HCT116 (cell line): ENCODE data around the gene SLC16A7. TPM values are rescaled to one million over a fixed set of nuclear protein-coding genes. Genes with fewer than 3 reads are reported as not detected.

Experiments used
- ATAC-seq: fragments of 200-7000 bp; cut with Tn5 transposase; 2 replicates; pipeline ENCODE4 v1.9.1; 2020; ENCODE audit warnings: mild to moderate bottlenecking, moderate library complexity
- BruUV-seq: library from RNA; stranded (reverse); fragments of 400-500 nt; replicated peaks from 2 replicates; lab custom pipeline; 2021; lab: Mats Ljungman, UMichigan
- CTCF ChIA-PET: fragments of 300-600 bp; sonication (Branson Sonifier 250); formaldehyde crosslinking; loops from one replicate; lab custom pipeline; 2021; ENCODE audit warnings: antibody characterized with exemption; lab: Charles Lee
- POLR2A ChIA-PET: fragments of 300-600, 350-600 bp; sonication (Branson Sonifier 250); formaldehyde crosslinking; loops from one replicate; lab custom pipeline; 2021; ENCODE audit warnings: antibody characterized with exemption; lab: Charles Lee
- RAD21 ChIA-PET, 2 experiments: fragments of 300-600 bp; sonication (Branson Sonifier 250); formaldehyde crosslinking; loops; one replicate each; lab custom pipeline; 2023; ENCODE audit warnings: low total read pairs in 2 of 2; ENCODE audit not compliant: uncharacterized antibody in 2 of 2, unreplicated experiment in 2 of 2, low non-redundant PET in 1 of 2; lab: Charles Lee
- DNase-seq: peaks from one replicate; pipeline ENCODE4 v3.0.0-alpha.2; 2010; ENCODE audit warnings: low read depth, low spot score
- H2AFZ ChIP-seq: fragments of 200-600 bp; shearing (Covaris generic), sonication (generic); 2 replicates; pipeline ENCODE4 v1.6.1; 2017; ENCODE audit warnings: low read depth, mixed run types, mixed read lengths, antibody characterized with exemption, low read length; ENCODE audit not compliant: poor library complexity, severe bottlenecking
- H3K27ac ChIP-seq: 2 replicates; pipeline ENCODE4 v1.5.1; 2012; ENCODE audit warnings: low read depth, low read length
- H3K27me3 ChIP-seq: fragments of 200-600 bp; sonication (generic); 2 replicates; pipeline ENCODE4 v1.6.1; 2016; ENCODE audit warnings: mixed run types, low read length, mixed read lengths; ENCODE audit not compliant: insufficient read depth
- H3K36me3 ChIP-seq, 2 experiments: fragments of 200-500 bp in 1 of 2; fragments of 200-600 bp in 1 of 2; sonication (Bioruptor generic) in 1 of 2; sonication (generic) in 1 of 2; 2 replicates each; pipeline versions ENCODE4 v1.5.1 to v1.6.1; 2014 to 2016; ENCODE audit warnings: low read length in 2 of 2, inconsistent platforms in 1 of 2, mixed read lengths in 1 of 2, mixed run types in 1 of 2; ENCODE audit not compliant: insufficient read depth in 2 of 2, control insufficient read depth in 1 of 2
- H3K4me1 ChIP-seq, 2 experiments: fragments of 200-600 bp in 1 of 2; sonication (generic) in 1 of 2; 2 replicates each; pipeline versions ENCODE4 v1.5.1 to v1.6.1; 2012 to 2017; ENCODE audit warnings: low read length in 2 of 2, inconsistent platforms in 1 of 2, mild to moderate bottlenecking in 1 of 2, mixed read lengths in 1 of 2, mixed run types in 1 of 2, moderate library complexity in 1 of 2; ENCODE audit not compliant: insufficient read depth in 2 of 2, control insufficient read depth in 1 of 2
- H3K4me2 ChIP-seq: fragments of 200-600 bp; sonication (generic); 2 replicates; pipeline ENCODE4 v1.6.1; 2017; ENCODE audit warnings: mixed run types, low read length, mixed read lengths
- H3K4me3 ChIP-seq, 2 experiments: fragments of 200-600 bp in 1 of 2; sonication (generic) in 1 of 2; replicated peaks in 1 of 2; 2 replicates each; pipeline ENCODE4 v1.5.1; 2011 to 2016; ENCODE audit warnings: low read length in 2 of 2, control low read depth in 1 of 2, low read depth in 1 of 2, mild to moderate bottlenecking in 1 of 2, mixed read lengths in 1 of 2, mixed run types in 1 of 2
- H3K79me2 ChIP-seq: fragments of 200-600 bp; sonication (generic); 2 replicates; pipeline ENCODE4 v1.6.1; 2017; ENCODE audit warnings: mild to moderate bottlenecking, mixed run types, low read length, moderate library complexity, mixed read lengths; ENCODE audit not compliant: insufficient read depth
- H3K9ac ChIP-seq: fragments of 200-600 bp; sonication (generic); 2 replicates; pipeline ENCODE4 v1.6.1; 2016; ENCODE audit warnings: low read length, mixed read lengths
- H3K9me2 ChIP-seq: fragments of 200-600 bp; sonication (generic), shearing (Covaris generic); 2 replicates; pipeline ENCODE4 v1.6.1; 2017; ENCODE audit warnings: mixed run types, mild to moderate bottlenecking, moderate library complexity; ENCODE audit not compliant: insufficient read depth
- H3K9me3 ChIP-seq, 2 experiments: fragments of 200-500 bp in 1 of 2; fragments of 200-600 bp in 1 of 2; sonication (Bioruptor generic) in 1 of 2; sonication (generic) in 1 of 2; 2 replicates each; pipeline ENCODE4 v1.6.1; 2014 to 2017; ENCODE audit warnings: low read length in 2 of 2, mixed read lengths in 2 of 2, inconsistent platforms in 1 of 2, low read depth in 1 of 2, mild to moderate bottlenecking in 1 of 2, mixed run types in 1 of 2, moderate library complexity in 1 of 2; ENCODE audit not compliant: control insufficient read depth in 1 of 2, insufficient read depth in 1 of 2
- H4K20me1 ChIP-seq: fragments of 200-600 bp; sonication (generic), shearing (Covaris generic); 2 replicates; pipeline ENCODE4 v1.6.1; 2017; ENCODE audit warnings: mixed run types, mild to moderate bottlenecking, moderate library complexity; ENCODE audit not compliant: insufficient read depth
- CEBPB ChIP-seq: IDR thresholded peaks from 2 replicates; pipeline ENCODE4 v1.6.1; 2012; ENCODE audit warnings: low read depth
- EGR1 ChIP-seq: IDR thresholded peaks from 2 replicates; pipeline ENCODE4 v1.6.1; 2012; ENCODE audit warnings: low read depth
- FOSL1 ChIP-seq: IDR thresholded peaks from 2 replicates; pipeline ENCODE4 v1.6.1; 2012; ENCODE audit warnings: low read depth
- JUND ChIP-seq: IDR thresholded peaks from 2 replicates; pipeline ENCODE4 v1.6.1; 2012
- POLR2A ChIP-seq: IDR thresholded peaks from 2 replicates; pipeline ENCODE4 v1.7.0; 2011; ENCODE audit warnings: borderline replicate concordance; ENCODE audit not compliant: insufficient read depth, insufficient read length; ENCODE audit errors: extremely low read depth
- POLR2AphosphoS5 ChIP-seq: IDR thresholded peaks from 2 replicates; pipeline ENCODE4 v1.6.1; 2011; ENCODE audit warnings: mild to moderate bottlenecking, low read depth, low read length, moderate library complexity
- SP1 ChIP-seq: IDR thresholded peaks from 2 replicates; pipeline ENCODE4 v1.6.1; 2012; ENCODE audit warnings: low read depth
- SRF ChIP-seq: IDR thresholded peaks from 2 replicates; pipeline ENCODE4 v1.6.1; 2012; ENCODE audit warnings: low read depth
- YY1 ChIP-seq: IDR thresholded peaks from 2 replicates; pipeline ENCODE4 v1.6.1; 2011; ENCODE audit warnings: low read length, low read depth, moderate library complexity, mild to moderate bottlenecking; ENCODE audit not compliant: insufficient replicate concordance; ENCODE audit errors: extremely low read depth
- ZNF274 ChIP-seq: fragments of 200-500 bp; sonication (Bioruptor generic); IDR thresholded peaks from 2 replicates; pipeline ENCODE4 v1.6.1; 2014; ENCODE audit warnings: mild to moderate bottlenecking, low read depth, low read length, inconsistent platforms
- intact Hi-C: fragments of 100-400 bp; cut with micrococcal nuclease; formaldehyde crosslinking; loops from 2 replicates; pipeline ENCODE4 v1.10.0; 2022
- total RNA-seq: library from RNA; stranded (reverse); gene quantifications from one replicate; pipeline ENCODE4 v1.2.1, GENCODE V29; 2021; ENCODE audit not compliant: unreplicated experiment
- TF ChIP-seq, protein P1 (sequence below): IDR thresholded peaks from 2 replicates; pipeline ENCODE4 v1.6.1; 2012
- TF ChIP-seq, protein P2 (sequence below): IDR thresholded peaks from 2 replicates; pipeline ENCODE4 v1.6.1; 2012; ENCODE audit warnings: low read depth
- TF ChIP-seq, protein P3 (sequence below), 3 experiments: fragments of 200-600 bp in 1 of 3; sonication (generic) in 1 of 3; IDR thresholded peaks in 2 of 3; conservative IDR thresholded peaks in 1 of 3; 2 replicates each; pipeline ENCODE4 v1.5.1; 2012 to 2017; ENCODE audit warnings: low read depth in 2 of 3, low read length in 2 of 3, antibody characterized with exemption in 1 of 3, borderline replicate concordance in 1 of 3, control low read depth in 1 of 3, mild to moderate bottlenecking in 1 of 3, mixed read lengths in 1 of 3, mixed run types in 1 of 3, moderate library complexity in 1 of 3; ENCODE audit not compliant: insufficient read depth in 1 of 3

Gene SLC16A7
- total RNA-seq, 1 experiment from 2014 or later, result 10.0 TPM

DNA sequence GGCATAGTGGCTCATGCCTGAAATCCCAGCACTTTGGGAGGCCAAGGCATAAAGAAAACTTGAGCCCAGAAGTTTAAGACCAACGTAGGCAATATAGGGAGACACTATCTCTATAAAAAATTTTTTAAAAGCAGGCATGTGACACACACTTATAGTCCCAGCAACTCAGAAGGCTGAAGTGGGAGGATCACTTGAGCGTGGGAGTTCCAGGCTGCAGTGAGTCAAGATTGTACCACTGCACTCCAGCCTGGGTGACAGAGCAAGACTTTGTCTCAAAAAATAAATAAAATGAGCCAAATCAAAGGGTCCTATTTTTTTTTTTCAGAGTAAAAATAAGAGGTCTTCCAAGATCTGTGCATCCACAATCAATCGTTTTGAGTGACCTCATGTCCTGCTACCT is 237.6 kb downstream of the SLC16A7 start:
- Histone ChIP-seq H3K27ac (no peak overlapping the region), H3K4me1 (no peaks in the 10 kb centered on the region), H3K27me3 (no peaks in the 10 kb centered on the region), H3K9me3 (no peaks in the 10 kb centered on the region), H3K36me3 (no peaks in the 10 kb centered on the region), H3K4me3 (no peak overlapping the region), H3K9me2 (no peaks in the 10 kb centered on the region), H3K9ac (no peak overlapping the region), H2AFZ (no peak overlapping the region), H3K4me2 (no peak overlapping the region), H4K20me1 (no peaks in the 10 kb centered on the region), H3K79me2 (no peaks in the 10 kb centered on the region)
- ATAC-seq (no peak), DNase-seq (no peak)
- intact Hi-C loops, result loop anchor here (10.0 kb wide), 1 partner anchor 719 kb away; no protein-coding TSS in a partner anchor
- CTCF ChIA-PET, result no interaction called here
- POLR2A ChIA-PET, result no interaction called here
- no TSS peak for BruUV-seq
- no peak for TF ChIP-seq CEBPB
- TF ChIP-seq POLR2A, result no peak
- no peak for TF ChIP-seq FOSL1
- no peak for TF ChIP-seq JUND
- TF ChIP-seq EGR1, result no peak
- no peak for TF ChIP-seq SRF
- TF ChIP-seq POLR2AphosphoS5, result no peak
- TF ChIP-seq SP1, result no peak
- TF ChIP-seq ZNF274, result no peak
- TF ChIP-seq, protein P1, sequence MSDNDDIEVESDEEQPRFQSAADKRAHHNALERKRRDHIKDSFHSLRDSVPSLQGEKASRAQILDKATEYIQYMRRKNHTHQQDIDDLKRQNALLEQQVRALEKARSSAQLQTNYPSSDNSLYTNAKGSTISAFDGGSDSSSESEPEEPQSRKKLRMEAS, result no peak
- TF ChIP-seq, protein P2, sequence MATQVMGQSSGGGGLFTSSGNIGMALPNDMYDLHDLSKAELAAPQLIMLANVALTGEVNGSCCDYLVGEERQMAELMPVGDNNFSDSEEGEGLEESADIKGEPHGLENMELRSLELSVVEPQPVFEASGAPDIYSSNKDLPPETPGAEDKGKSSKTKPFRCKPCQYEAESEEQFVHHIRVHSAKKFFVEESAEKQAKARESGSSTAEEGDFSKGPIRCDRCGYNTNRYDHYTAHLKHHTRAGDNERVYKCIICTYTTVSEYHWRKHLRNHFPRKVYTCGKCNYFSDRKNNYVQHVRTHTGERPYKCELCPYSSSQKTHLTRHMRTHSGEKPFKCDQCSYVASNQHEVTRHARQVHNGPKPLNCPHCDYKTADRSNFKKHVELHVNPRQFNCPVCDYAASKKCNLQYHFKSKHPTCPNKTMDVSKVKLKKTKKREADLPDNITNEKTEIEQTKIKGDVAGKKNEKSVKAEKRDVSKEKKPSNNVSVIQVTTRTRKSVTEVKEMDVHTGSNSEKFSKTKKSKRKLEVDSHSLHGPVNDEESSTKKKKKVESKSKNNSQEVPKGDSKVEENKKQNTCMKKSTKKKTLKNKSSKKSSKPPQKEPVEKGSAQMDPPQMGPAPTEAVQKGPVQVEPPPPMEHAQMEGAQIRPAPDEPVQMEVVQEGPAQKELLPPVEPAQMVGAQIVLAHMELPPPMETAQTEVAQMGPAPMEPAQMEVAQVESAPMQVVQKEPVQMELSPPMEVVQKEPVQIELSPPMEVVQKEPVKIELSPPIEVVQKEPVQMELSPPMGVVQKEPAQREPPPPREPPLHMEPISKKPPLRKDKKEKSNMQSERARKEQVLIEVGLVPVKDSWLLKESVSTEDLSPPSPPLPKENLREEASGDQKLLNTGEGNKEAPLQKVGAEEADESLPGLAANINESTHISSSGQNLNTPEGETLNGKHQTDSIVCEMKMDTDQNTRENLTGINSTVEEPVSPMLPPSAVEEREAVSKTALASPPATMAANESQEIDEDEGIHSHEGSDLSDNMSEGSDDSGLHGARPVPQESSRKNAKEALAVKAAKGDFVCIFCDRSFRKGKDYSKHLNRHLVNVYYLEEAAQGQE, result no peak
- TF ChIP-seq, protein P3, sequence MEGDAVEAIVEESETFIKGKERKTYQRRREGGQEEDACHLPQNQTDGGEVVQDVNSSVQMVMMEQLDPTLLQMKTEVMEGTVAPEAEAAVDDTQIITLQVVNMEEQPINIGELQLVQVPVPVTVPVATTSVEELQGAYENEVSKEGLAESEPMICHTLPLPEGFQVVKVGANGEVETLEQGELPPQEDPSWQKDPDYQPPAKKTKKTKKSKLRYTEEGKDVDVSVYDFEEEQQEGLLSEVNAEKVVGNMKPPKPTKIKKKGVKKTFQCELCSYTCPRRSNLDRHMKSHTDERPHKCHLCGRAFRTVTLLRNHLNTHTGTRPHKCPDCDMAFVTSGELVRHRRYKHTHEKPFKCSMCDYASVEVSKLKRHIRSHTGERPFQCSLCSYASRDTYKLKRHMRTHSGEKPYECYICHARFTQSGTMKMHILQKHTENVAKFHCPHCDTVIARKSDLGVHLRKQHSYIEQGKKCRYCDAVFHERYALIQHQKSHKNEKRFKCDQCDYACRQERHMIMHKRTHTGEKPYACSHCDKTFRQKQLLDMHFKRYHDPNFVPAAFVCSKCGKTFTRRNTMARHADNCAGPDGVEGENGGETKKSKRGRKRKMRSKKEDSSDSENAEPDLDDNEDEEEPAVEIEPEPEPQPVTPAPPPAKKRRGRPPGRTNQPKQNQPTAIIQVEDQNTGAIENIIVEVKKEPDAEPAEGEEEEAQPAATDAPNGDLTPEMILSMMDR (IDR thresholded peaks at IDR 0.05 in 2 of 3, conservative IDR thresholded peaks at IDR 0.05 in 1 of 3; ENCODE audit: borderline replicate concordance in 1 of 3, insufficient read depth in 1 of 3, low read depth in 2 of 3, low read length in 2 of 3), result no peak
- no peak for TF ChIP-seq YY1
- TF ChIP-seq, all 23 proteins: peak for 0
- RAD21 ChIA-PET, result no interaction called here
